ENCODE measurements around the gene GPR17. TPM values are rescaled to one million over a fixed set of nuclear protein-coding genes. Genes with fewer than 3 reads are reported as not detected.

GPR17 gene
- total RNA-seq, 2 experiments from 2014 or later = not detected

DNA sequence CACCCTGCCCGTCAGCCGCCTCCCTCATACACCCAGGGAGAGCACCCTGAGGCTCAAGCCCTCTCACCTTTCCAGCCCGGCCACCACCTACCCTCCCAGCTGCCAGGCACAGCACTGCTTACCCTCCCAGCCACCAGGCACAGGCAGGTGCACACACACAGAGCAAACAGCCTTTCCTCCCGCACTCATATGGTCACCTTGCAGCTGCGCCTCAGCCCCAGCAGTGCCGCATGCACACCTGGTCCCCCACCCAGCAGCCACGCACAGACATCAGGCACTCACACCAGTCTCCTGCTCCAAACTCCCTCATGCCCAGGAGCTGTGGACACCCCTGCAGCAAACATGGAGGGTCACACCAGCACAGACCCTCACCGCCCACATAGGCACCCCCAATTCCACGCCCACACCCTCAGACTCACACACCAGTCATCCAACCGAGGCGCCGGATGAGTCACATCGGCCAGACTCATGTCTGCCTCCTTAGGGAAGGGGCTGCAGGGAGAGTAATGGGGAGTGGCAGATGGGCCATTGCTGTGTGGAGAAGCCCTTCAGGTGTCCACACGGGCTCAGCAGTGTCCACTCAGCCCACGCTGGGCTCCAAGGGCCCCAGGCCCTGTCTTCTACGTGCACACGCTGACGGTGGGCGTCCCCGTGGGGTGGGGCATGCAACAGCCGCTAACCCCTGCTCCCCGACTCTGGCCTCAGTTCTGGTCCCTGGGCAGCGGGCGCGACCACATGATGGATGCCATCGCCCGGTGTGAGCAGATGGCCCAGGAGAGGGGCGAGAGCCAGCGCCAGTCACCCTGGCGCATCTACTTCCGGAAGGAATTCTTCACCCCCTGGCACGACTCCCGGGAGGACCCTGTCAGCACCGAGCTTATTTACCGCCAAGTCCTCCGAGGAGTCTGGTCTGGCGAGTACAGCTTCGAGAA lies 22.3 kb upstream of the GPR17 start:
- no peaks in the 10 kb centered on the region for H3K27me3 Mint-ChIP-seq
- no peaks in the 10 kb centered on the region for H3K9me3 Mint-ChIP-seq
- H3K36me3 Mint-ChIP-seq = no peaks in the 10 kb centered on the region
- H3K4me3 Mint-ChIP-seq = no peak overlapping the region
- H3K27ac Mint-ChIP-seq = no peak overlapping the region
- no peaks in the 10 kb centered on the region for H3K4me1 Mint-ChIP-seq
- no peak for DNase-seq

DNA sequence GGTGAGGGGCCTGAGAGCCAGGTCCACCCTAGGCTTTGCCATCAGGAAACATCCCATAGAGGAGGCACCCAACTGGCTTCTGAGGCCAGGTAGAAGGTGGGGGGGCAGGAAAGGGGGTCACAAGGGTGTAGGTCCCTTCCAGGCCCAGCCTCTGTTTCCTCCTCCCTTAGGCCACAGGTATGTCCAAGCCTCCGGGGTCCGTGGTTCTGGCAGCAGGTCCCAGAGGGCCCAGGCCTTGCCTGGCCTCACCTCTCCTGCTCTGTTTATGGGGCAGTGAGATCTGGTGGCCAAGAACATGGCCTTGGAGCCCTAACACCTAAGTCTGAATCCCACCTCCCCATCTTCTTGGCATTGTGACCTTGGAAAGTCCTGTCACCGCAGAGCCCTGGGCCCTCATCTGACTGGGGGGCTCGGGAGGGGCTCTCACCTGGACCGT lies 21.6 kb upstream of the GPR17 start:
- Mint-ChIP-seq H3K27me3 (no peaks in the 10 kb centered on the region), H3K4me3 (no peak overlapping the region), H3K4me1 (no peaks in the 10 kb centered on the region), H3K9me3 (no peaks in the 10 kb centered on the region), H3K27ac (no peak overlapping the region), H3K36me3 (no peaks in the 10 kb centered on the region)
- DNase-seq = no peak

DNA sequence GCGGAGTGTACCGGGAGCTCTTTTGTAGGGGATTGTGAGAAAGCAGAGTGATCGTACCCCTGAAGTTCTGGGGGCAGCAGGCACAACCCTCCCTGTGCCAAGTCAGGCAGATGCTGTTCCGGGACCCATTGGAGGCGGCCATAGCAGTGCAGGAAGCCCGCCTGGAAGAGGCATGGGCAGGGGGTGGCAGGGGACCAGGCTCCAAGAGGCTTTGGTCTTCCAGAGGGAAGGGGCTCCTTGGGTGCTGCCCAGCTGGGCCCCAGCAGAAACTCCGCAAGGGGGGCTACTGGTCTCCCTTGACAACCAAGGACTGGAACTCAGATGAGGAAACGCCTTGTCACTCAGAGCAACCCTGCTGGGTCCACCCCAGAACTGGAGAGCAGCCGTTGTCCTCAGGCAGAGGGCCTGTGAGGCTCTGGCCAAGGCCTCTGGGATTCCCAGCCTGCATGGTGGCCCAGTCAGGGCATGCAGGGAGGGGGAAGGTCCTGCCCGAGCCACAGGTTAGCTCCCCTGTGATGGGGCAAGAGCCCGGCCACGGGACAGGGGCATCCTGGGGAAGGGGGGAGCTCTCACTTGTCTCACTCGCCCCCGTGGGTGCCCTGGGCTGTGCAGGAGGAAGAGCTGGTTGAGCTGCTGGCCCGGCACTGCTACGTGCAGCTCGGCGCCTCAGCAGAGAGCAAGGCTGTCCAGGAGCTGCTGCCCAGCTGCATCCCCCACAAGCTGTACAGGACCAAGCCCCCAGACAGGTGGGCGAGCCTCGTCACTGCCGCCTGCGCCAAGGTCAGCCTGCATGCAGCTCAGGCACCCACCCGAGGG lies 21.0 kb upstream of the GPR17 start:
- DNase-seq = no peak
- Mint-ChIP-seq H3K27me3 (no peaks in the 10 kb centered on the region), H3K9me3 (no peaks in the 10 kb centered on the region), H3K27ac (no peak overlapping the region), H3K4me1 (no peaks in the 10 kb centered on the region), H3K4me3 (no peak overlapping the region), H3K36me3 (no peaks in the 10 kb centered on the region)

DNA sequence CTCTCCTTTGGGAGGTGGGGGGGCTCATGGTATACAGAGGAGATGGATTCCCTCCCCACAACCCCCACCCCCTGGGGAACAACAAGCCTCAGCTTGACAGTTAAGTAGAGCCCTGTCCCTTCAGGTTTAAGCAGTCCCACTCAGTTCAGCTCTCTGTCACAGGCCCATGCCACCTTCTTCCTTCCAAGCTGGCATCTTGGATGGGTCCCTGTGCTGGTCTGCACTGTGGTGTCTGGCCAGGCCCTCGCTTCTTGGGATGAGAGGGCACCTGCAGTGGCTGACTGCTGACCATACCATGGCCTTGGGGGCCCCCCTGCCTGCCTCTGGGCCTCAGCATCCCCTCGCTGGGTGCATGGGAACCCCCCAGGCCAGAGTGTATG lies 20.4 kb upstream of the GPR17 start:
- H3K27ac Mint-ChIP-seq = no peak overlapping the region
- H3K4me1 Mint-ChIP-seq = no peaks in the 10 kb centered on the region
- H3K9me3 Mint-ChIP-seq = no peaks in the 10 kb centered on the region
- no peaks in the 10 kb centered on the region for H3K36me3 Mint-ChIP-seq
- DNase-seq = no peak
- no peaks in the 10 kb centered on the region for H3K27me3 Mint-ChIP-seq
- no peak overlapping the region for H3K4me3 Mint-ChIP-seq

DNA sequence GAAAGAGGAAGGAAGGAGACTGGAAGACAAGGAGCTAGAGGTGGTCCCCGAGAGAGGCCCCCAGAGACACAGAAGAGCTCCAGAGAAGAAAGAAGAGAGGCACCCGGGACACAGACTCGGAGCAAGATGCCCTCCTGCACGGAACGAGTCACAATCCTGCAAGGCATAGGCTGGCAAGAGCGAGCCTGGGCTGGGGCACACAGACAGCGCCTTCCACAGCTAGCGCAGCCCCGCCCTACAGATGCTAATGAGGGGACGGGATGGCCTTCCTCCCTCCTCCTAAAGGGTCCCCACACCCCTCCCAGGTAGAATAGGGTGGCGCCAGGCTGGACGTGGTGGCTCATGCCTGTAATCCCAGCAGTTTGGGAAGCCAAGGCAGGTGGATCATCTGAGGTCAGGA lies 19.8 kb upstream of the GPR17 start:
- H3K4me3 Mint-ChIP-seq = no peak overlapping the region
- H3K27ac Mint-ChIP-seq = no peak overlapping the region
- H3K27me3 Mint-ChIP-seq = no peaks in the 10 kb centered on the region
- H3K36me3 Mint-ChIP-seq = no peaks in the 10 kb centered on the region
- no peaks in the 10 kb centered on the region for H3K4me1 Mint-ChIP-seq
- H3K9me3 Mint-ChIP-seq = no peaks in the 10 kb centered on the region
- DNase-seq = no peak

DNA sequence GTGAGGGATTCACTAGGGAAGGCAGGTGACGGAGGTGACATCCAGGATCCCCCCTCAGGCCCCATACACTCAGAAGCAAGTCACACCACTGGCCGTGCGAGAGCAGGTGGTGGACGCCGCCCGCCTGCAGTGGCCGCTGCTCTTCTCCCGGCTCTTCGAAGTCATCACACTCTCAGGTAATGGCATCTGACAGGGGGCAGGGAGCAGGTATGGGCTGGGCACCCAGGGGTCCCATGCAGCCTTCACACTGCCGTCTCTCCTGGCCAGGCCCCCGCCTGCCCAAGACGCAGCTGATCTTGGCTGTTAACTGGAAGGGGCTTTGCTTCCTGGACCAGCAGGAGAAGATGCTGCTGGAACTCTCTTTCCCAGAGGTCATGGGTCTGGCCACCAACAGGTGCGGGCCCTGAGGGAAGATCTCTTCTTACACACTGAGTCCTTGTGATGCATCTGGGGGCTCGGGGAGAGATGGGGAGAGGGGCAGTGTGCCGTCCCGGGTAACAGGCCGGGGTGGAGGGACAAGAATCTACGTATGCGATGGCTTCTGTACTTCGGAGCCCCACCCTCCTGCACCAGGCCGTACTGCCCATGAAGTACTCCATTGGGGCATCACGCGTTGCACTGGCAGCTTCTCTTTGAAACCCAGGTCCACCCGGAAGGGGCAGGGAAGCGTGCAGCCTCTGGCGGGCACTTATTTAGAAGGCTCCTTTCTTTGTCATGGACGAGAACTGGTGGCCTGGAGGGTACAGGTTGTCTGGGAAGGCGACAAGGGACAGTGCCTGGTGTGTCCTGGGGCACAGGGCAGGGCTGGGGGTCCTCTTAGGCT lies 18.8 kb upstream of the GPR17 start:
- Mint-ChIP-seq H3K27ac (no peak overlapping the region), H3K36me3 (no peaks in the 10 kb centered on the region), H3K9me3 (no peaks in the 10 kb centered on the region), H3K27me3 (no peaks in the 10 kb centered on the region), H3K4me3 (no peak overlapping the region), H3K4me1 (no peaks in the 10 kb centered on the region)
- DNase-seq = no peak

DNA sequence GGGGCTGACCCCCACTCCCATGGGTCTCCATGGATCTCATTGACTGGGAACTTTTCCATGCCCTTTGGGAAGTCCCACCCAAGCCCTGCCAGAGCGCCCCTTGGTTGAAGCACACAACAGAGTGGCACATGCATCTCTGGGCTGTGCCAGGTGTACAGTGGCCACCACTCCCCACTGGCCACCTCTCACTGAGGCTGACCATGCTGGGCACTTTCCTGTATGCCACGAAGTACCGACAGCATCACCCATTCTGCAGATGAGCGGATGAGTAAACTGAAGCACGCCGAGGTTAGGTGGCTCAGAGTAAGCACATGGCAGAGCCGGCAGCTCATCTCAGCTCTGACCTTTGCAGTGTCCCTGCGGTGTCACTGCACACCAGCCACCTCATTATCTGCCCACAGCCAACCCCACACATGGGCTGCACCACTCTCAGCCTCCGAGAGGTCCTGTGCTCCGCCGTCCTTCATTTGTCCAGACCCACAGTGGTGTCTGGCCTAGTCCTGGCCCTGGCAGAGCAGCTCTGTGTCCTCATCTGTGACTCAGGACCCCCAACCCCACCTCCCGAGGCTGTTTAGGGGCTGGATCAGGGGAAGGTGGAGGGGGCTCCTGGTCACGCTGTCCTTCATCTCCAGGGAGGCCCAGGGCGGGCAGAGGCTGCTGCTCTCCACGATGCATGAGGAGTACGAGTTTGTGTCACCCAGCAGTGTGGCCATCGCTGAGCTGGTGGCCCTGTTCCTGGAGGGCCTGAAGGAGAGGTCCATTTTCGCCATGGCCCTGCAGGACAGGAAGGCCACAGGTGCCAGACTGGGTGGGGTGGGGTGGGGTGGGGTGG lies 18.0 kb upstream of the GPR17 start:
- Mint-ChIP-seq H3K36me3 (no peaks in the 10 kb centered on the region), H3K4me1 (peaks cover 4% of the 10 kb centered on the region)

DNA sequence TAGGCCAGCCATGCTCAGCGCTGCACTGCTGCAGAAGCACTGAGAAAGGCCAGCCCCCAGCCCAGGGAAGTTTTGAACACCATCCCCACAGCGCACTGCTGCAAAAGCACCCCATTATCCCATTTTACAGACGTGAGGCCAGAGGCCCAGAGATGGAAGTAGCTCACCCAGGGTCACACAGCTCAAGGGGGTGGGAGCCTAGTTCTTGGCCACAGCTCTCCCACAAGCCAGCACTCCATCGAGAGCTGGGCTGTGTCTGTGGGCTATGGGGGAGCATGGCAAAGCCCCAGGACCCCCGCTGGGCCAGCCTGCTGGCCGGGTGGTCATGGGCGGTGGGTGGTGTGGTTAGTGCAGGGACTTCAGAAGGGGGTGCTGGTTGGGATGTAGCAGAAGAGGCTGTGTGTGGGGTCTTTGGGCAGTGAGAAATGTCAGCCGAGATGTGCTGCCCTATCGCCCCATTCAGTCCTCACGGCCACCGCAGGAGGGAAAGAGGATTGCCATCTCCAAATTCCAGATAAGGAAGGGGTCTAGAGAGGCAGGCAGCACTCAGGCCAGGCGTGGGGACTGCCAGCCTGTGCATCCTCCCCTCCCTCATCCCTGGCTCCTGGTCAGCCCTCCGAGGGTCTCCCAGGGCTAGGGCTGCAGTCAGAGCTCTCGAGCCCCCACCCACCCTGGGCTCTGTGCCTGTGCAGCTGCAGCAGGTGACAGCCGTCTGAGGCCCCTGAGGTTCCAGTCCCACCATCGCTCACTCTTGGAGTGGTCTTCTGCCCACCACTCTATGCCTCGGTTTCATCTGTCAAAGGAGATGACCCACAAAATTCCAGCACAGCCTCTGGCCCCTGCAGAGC lies 17.0 kb upstream of the GPR17 start:
- no peaks in the 10 kb centered on the region for H3K36me3 Mint-ChIP-seq

More for the DNA sequence above, 18.0 kb upstream of the GPR17 start:
- no peaks in the 10 kb centered on the region for H3K9me3 Mint-ChIP-seq
- no peak overlapping the region for H3K4me3 Mint-ChIP-seq
- H3K27ac Mint-ChIP-seq = no peak overlapping the region
- no peak for DNase-seq
- no peaks in the 10 kb centered on the region for H3K27me3 Mint-ChIP-seq

DNA sequence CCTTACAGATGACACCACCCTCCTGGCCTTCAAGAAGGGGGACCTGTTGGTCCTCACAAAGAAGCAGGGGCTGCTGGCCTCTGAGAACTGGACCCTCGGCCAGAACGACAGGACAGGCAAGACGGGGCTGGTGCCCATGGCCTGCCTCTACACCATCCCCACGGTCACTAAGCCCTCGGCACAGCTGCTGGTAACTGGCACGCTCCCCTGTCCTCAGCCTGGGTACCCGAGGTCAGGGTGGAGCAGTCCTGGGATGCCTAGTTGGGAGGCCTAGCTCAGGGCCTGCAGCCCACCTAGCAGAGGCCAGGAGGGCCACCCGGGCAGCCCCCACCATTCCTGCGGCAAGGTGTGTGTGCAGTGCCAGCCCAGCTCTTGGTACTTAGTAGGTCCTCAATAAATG lies 16.3 kb upstream of the GPR17 start:
- Mint-ChIP-seq H3K4me3 (no peak overlapping the region), H3K27ac (no peak overlapping the region), H3K4me1 (peaks cover 10% of the 10 kb centered on the region), H3K9me3 (no peaks in the 10 kb centered on the region), H3K27me3 (no peaks in the 10 kb centered on the region), H3K36me3 (no peaks in the 10 kb centered on the region)
- DNase-seq = no peak

More for the DNA sequence above, 17.0 kb upstream of the GPR17 start:
- Mint-ChIP-seq H3K27me3 (no peaks in the 10 kb centered on the region), H3K4me3 (no peak overlapping the region), H3K4me1 (peaks cover 10% of the 10 kb centered on the region), H3K9me3 (no peaks in the 10 kb centered on the region), H3K27ac (no peak overlapping the region)
- DNase-seq = no peak

DNA sequence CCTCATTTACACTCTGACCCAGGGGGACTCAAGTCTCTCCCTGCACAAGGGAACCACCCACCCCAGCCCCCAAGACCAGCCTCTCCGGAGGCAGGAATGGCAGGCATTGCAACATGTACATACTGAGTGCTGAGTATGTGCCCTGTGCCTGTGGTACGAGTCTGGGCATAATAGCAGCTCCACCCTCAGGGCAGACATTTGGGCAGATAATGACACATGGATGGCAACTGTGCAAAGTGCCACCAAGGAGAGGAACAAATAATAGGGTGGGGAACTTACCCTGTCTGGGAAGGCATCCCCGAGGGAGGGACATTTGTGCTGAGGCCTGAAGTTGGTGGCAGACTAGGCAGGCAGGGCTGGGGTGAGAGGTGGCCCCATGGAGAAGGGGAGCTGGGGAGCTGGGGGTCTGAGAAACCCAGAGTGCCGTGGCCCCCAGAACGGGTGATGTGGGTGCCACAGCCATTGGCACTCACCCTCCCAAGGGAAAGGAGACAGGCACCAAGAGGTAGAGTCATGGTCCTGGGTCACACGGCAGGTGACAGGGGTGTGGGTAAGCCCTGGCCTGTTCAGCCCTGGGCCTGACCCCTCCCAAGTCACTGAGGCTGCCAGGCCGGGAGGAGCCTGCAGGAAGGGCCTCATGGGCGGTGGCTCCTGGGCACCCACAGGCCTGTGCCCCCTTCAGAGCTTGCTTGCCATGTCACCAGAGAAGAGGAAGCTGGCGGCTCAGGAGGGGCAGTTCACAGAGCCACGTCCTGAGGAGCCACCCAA lies 15.7 kb upstream of the GPR17 start:
- no peaks in the 10 kb centered on the region for H3K36me3 Mint-ChIP-seq
- DNase-seq = no peak
- no peak overlapping the region for H3K4me3 Mint-ChIP-seq
- H3K27me3 Mint-ChIP-seq = no peaks in the 10 kb centered on the region
- H3K4me1 Mint-ChIP-seq = peaks cover 10% of the 10 kb centered on the region
- peak overlapping the region; percentile 13 for H3K27ac Mint-ChIP-seq
- no peaks in the 10 kb centered on the region for H3K9me3 Mint-ChIP-seq

DNA sequence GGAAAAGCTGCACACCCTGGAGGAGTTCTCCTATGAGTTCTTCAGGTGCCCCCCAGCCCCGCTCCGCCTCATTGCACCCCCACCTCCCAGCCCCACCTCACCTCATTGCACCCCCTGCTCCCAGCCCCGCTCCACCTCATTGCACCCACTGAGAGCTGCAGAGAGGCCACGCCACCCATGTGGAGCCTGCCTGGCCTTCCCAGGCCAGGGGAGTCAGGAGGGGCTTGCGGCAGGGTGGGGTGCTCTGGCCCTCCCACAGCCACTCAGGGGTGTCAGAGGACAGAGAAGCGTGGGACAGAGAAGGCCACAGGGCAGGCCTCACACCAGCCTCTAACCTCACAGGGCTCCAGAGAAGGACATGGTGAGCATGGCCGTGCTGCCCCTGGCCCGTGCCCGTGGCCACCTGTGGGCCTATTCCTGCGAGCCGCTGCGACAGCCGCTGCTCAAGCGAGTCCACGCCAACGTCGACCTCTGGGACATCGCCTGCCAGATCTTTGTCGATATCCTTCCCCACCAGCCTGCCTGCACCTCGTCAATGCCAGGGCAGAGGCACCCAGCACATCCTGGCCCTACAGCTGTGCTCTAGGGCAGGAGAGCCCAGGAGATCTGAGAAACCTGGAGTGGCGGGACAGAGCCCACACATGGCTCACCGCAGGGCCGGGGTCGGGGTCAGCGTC lies 15.0 kb upstream of the GPR17 start:
- Mint-ChIP-seq H3K27me3 (no peaks in the 10 kb centered on the region), H3K36me3 (no peaks in the 10 kb centered on the region), H3K4me3 (no peak overlapping the region), H3K9me3 (no peaks in the 10 kb centered on the region), H3K27ac (no peak overlapping the region), H3K4me1 (peaks cover 15% of the 10 kb centered on the region)
- DNase-seq = no peak

DNA sequence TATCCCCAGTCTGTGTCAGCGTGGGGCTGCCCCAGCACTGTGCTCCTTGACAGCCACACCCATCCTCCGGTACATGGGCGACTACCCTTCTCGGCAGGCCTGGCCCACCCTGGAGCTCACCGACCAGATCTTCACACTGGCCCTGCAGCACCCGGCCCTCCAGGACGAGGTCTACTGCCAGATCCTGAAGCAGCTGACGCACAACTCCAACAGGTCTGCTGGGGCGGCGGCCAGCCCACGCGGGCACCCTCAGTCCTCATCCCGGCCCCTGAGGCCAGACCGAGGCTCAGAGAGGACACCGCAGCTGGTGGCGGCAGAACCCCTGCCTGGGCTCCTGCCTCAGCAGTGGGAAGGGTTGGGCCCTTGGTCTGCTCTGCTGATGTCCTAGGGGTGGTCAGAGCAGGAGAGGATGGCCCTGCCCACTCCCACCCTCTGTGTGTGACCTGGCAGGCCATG lies 14.4 kb upstream of the GPR17 start:
- no peaks in the 10 kb centered on the region for H3K27me3 Mint-ChIP-seq
- H3K4me1 Mint-ChIP-seq = peaks cover 15% of the 10 kb centered on the region
- H3K36me3 Mint-ChIP-seq = no peaks in the 10 kb centered on the region
- no peak overlapping the region for H3K27ac Mint-ChIP-seq
- no peak overlapping the region for H3K4me3 Mint-ChIP-seq
- H3K9me3 Mint-ChIP-seq = no peaks in the 10 kb centered on the region
- DNase-seq = no peak
